A549 (cell line): ENCODE results near the gene NLRP10.
"Not testable (repeated sequence)": the region's sequence is repeated elsewhere in the genome, so short reads cannot be mapped to it uniquely, and the experiment has no call there.

ENCODE experiments used
- BHLHE40 ChIP-seq: IDR thresholded peaks from 2 replicates; pipeline ENCODE4 v1.6.1; 2012; ENCODE audit warnings: low read depth, low read length, inconsistent platforms
- CTCF ChIP-seq: fragments of >200 bp; sonication (Bioruptor Twin); formaldehyde crosslinking; IDR thresholded peaks from 3 replicates; pipeline ENCODE4 v1.5.1; 2016
- ELK1 ChIP-seq: fragments of 150-350 bp; IDR thresholded peaks from 2 replicates; pipeline ENCODE4 v1.6.1; 2014; ENCODE audit warnings: low read depth, mild to moderate bottlenecking, low read length
- JUN ChIP-seq, 2 experiments: fragments of >200 bp; sonication (Bioruptor Twin); formaldehyde crosslinking; IDR thresholded peaks; 2 replicates in 1 of 2; 3 replicates in 1 of 2; pipeline ENCODE4 v1.6.1; 2016 to 2017
- MAX ChIP-seq: IDR thresholded peaks from 2 replicates; pipeline ENCODE4 v1.6.1; 2012
- POLR2A ChIP-seq: IDR thresholded peaks from 2 replicates; pipeline ENCODE4 v1.6.1; 2012; ENCODE audit warnings: mild to moderate bottlenecking, low read length
- REST ChIP-seq: fragments of 200-600 bp; sonication (generic); IDR thresholded peaks from 2 replicates; pipeline ENCODE4 v1.6.1; 2016; ENCODE audit warnings: antibody characterized with exemption, mild to moderate bottlenecking, moderate library complexity
- RFX5 ChIP-seq: fragments of 450-650 bp; IDR thresholded peaks from 2 replicates; pipeline ENCODE4 v1.7.1; 2014; ENCODE audit warnings: antibody characterized with exemption, mild to moderate bottlenecking, moderate library complexity
- USF2 ChIP-seq: fragments of 450-650 bp; IDR thresholded peaks from 2 replicates; pipeline ENCODE4 v1.6.1; 2014; ENCODE audit warnings: antibody characterized with exemption

GRCh38 chr11:7987560-7987883 lies 22.3 kb upstream of the NLRP10 start:
- TF ChIP-seq JUN (IDR thresholded peaks at IDR 0.05); USF2; POLR2A; REST; CTCF; MAX; ELK1; RFX5; BHLHE40: not testable (repeated sequence)
